Uterus (tissue), 2 donors: ENCODE data around the gene WDR27.

Source experiments
- CTCF ChIP-seq, 4 experiments: fragments of 200-600 bp in 2 of 4; fragments of 450-650 bp in 2 of 4; sonication (generic) in 2 of 4; IDR thresholded peaks; one replicate each; pipeline ENCODE4 v1.5.1; 2016 to 2019; ENCODE audit warnings: antibody characterized with exemption in 4 of 4, mild to moderate bottlenecking in 2 of 4, moderate library complexity in 1 of 4
- POLR2A ChIP-seq, 2 donors: fragments of 450-650 bp; IDR thresholded peaks; one replicate each; pipeline ENCODE4 v1.6.1; 2016; ENCODE audit warnings: antibody characterized with exemption in 2 of 2, mild to moderate bottlenecking in 1 of 2, moderate library complexity in 1 of 2

GRCh38 chr6:169668203-169668847 is 33.5 kb downstream of the WDR27 start:
- TF ChIP-seq CTCF (IDR thresholded peaks at IDR 0.05) = no peak
- TF ChIP-seq POLR2A (IDR thresholded peaks at IDR 0.05) = no peak
